Vagina (tissue), 2 donors: ENCODE measurements around the gene CYTIP.

ENCODE experiments used
- POLR2A ChIP-seq, 2 donors: fragments of 450-650 bp; IDR thresholded peaks; one replicate each; pipeline ENCODE4 v1.6.1; 2017; ENCODE audit warnings: antibody characterized with exemption in 2 of 2, mild to moderate bottlenecking in 2 of 2, moderate library complexity in 2 of 2
- TF ChIP-seq, protein P1 (sequence below), 3 experiments: fragments of 450-650 bp in 2 of 3; fragments of 200-600 bp in 1 of 3; sonication (generic) in 1 of 3; IDR thresholded peaks; one replicate each; pipeline ENCODE4 v1.5.1; 2017 to 2019; ENCODE audit warnings: antibody characterized with exemption in 3 of 3, mild to moderate bottlenecking in 2 of 3, moderate library complexity in 2 of 3

DNA sequence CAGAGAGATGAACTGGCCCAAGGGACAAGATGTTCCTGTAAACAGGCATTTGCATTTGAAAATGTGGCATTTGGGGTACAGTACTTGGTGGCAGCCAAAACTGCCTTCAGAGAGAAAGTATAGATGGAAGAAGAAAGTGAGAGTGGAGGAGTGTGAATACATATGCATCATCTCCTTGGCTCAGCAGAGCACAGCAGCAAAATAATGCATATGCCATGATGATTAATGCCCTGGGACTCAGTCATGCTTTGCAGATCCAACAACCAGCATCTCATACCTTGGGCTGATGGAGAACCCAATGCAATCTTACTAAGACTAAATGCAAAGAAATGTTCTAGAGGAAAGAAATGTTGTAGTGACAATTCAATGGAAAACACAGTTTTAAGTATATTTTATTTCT is 29.7 kb upstream of the CYTIP start:
- TF ChIP-seq, protein P1, sequence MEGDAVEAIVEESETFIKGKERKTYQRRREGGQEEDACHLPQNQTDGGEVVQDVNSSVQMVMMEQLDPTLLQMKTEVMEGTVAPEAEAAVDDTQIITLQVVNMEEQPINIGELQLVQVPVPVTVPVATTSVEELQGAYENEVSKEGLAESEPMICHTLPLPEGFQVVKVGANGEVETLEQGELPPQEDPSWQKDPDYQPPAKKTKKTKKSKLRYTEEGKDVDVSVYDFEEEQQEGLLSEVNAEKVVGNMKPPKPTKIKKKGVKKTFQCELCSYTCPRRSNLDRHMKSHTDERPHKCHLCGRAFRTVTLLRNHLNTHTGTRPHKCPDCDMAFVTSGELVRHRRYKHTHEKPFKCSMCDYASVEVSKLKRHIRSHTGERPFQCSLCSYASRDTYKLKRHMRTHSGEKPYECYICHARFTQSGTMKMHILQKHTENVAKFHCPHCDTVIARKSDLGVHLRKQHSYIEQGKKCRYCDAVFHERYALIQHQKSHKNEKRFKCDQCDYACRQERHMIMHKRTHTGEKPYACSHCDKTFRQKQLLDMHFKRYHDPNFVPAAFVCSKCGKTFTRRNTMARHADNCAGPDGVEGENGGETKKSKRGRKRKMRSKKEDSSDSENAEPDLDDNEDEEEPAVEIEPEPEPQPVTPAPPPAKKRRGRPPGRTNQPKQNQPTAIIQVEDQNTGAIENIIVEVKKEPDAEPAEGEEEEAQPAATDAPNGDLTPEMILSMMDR (IDR thresholded peaks at IDR 0.05) = no peak
- TF ChIP-seq POLR2A (IDR thresholded peaks at IDR 0.05) = no peak
